ENCODE results near the gene FMN2. TPM values are rescaled to one million over a fixed set of nuclear protein-coding genes. Genes with fewer than 3 reads are reported as not detected.

The FMN2 gene
- total RNA-seq, 1 donor from 2014 or later = not detected

- ATAC-seq = no peak
Observed at GRCh38 chr1:240455228-240455821, 363.6 kb downstream of the FMN2 start.

- no peak for ATAC-seq
Observed at GRCh38 chr1:240457203-240457602, 365.5 kb downstream of the FMN2 start.

- no peak for ATAC-seq
Observed at GRCh38 chr1:240462277-240462676, 370.6 kb downstream of the FMN2 start.

GRCh38 chr1:240462766-240463395 lies 371.2 kb downstream of the FMN2 start:
- no peak for ATAC-seq

GRCh38 chr1:240464099-240464498 lies 372.4 kb downstream of the FMN2 start:
- ATAC-seq = no peak

- no peak for ATAC-seq
Observed at GRCh38 chr1:240465531-240465940, 373.9 kb downstream of the FMN2 start.

GRCh38 chr1:240466509-240466908 lies 374.8 kb downstream of the FMN2 start:
- ATAC-seq = no peak

- ATAC-seq = no peak
Observed at GRCh38 chr1:240467895-240468294, 376.2 kb downstream of the FMN2 start.

GRCh38 chr1:240468656-240469055 lies 377.0 kb downstream of the FMN2 start:
- no peak for ATAC-seq

GRCh38 chr1:240474133-240474614 lies 382.5 kb downstream of the FMN2 start:
- ATAC-seq = no peak

GRCh38 chr1:240475832-240476231 lies 384.1 kb downstream of the FMN2 start:
- no peak for ATAC-seq

GRCh38 chr1:240478536-240478935 lies 386.9 kb downstream of the FMN2 start:
- no peak for ATAC-seq

- no peak for ATAC-seq
Observed at GRCh38 chr1:240484804-240485443, 393.2 kb downstream of the FMN2 start.

GRCh38 chr1:240486611-240487010 lies 394.9 kb downstream of the FMN2 start:
- ATAC-seq = no peak

- ATAC-seq = no peak
Observed at GRCh38 chr1:240487493-240487892, 395.8 kb downstream of the FMN2 start.

GRCh38 chr1:240491156-240491555 lies 399.5 kb downstream of the FMN2 start:
- ATAC-seq = no peak

- ATAC-seq = no peak
Observed at GRCh38 chr1:240491796-240492195, 400.1 kb downstream of the FMN2 start.

- ATAC-seq = no peak
Observed at GRCh38 chr1:240492832-240493440, 401.3 kb downstream of the FMN2 start.

GRCh38 chr1:240495601-240496000 lies 403.9 kb downstream of the FMN2 start:
- ATAC-seq = no peak

- ATAC-seq = no peak
Observed at GRCh38 chr1:240496356-240496755, 404.7 kb downstream of the FMN2 start.

GRCh38 chr1:240496941-240497340 lies 405.3 kb downstream of the FMN2 start:
- no peak for ATAC-seq

GRCh38 chr1:240497908-240498307 lies 406.2 kb downstream of the FMN2 start:
- no peak for ATAC-seq

- ATAC-seq = no peak
Observed at GRCh38 chr1:240498335-240498734, 406.7 kb downstream of the FMN2 start.

- no peak for ATAC-seq
Observed at GRCh38 chr1:240499012-240499411, 407.3 kb downstream of the FMN2 start.

All from esophagus mucosa (tissue), 1 donor.